ENCODE results near the gene SNAPC5. TPM values are rescaled to one million over a fixed set of nuclear protein-coding genes. Genes with fewer than 3 reads are reported as not detected.

Gene SNAPC5
- total and polyA plus RNA-seq, 10 of the 15 experiments (the other 5 are each of a cell fraction or from before 2014, with no cell fraction given): 14.4 to 53.5 (median 36.9) TPM

- H3K4me3 ChIP-seq: no peak overlapping the region
- H3K36me3 ChIP-seq (ENCODE audit: control insufficient read depth in 2 of 2, insufficient read depth in 2 of 2, low read length in 1 of 2): peaks cover under 1 to 6% of the 10 kb centered on the region in 2 experiments
- no TSS peak for BruUV-seq (replicated peaks)
- H3K4me2 ChIP-seq (ENCODE audit: control insufficient read depth, insufficient read depth): no peak overlapping the region
- FAIRE-seq (peak; percentile 7), ATAC-seq (peak; percentile 60), DNase-seq (ENCODE audit: low read depth, low spot score) (no peak)
- H4K20me1 ChIP-seq (ENCODE audit: control insufficient read depth, insufficient read depth): no peaks in the 10 kb centered on the region
- SMC1A ChIA-PET (ENCODE audit: uncharacterized antibody, unreplicated experiment): interaction anchor here (1.3 to 1.6 kb wide), 2 partner anchors 15 to 17 kb away, joined by 4 read pairs; no protein-coding TSS in a partner anchor
- H3K4me1 ChIP-seq (ENCODE audit: control insufficient read depth, insufficient read depth, low read length): no peaks in the 10 kb centered on the region
- H2AFZ ChIP-seq (ENCODE audit: control insufficient read depth, low read depth, low read length): no peak overlapping the region
- H3K27me3 ChIP-seq (replicated peaks in 1 of 2; ENCODE audit: control insufficient read depth in 2 of 2, insufficient read depth in 2 of 2, low read length in 1 of 2): no peaks in the 10 kb centered on the region
- POLR2A ChIA-PET: no interaction called here
- in situ Hi-C loops (cut with MboI) (no loop called here), intact Hi-C loops (cut with micrococcal nuclease; ENCODE audit: unreplicated experiment) (no loop called here)
- CTCF ChIA-PET: interaction anchor here (1.9 kb wide), 1 partner anchor 26 kb away, joined by 4 read pairs; no protein-coding TSS in a partner anchor
- H3K27ac ChIP-seq (ENCODE audit: control insufficient read depth, insufficient read depth): no peak overlapping the region
- RAD21 ChIA-PET (ENCODE audit: unreplicated experiment): no interaction called here
- no peaks in the 10 kb centered on the region for H3K79me2 ChIP-seq (ENCODE audit: control insufficient read depth, insufficient read depth, low read length)
- no peak overlapping the region for H3K9ac ChIP-seq (ENCODE audit: control insufficient read depth, insufficient read depth, low read length)
- 50% methylated on average over 4 of the region's 4 CpGs for WGBS (ENCODE audit: insufficient coverage, insufficient replicate concordance, low lambda C conversion rate, missing lambda C conversion rate)
- H3K9me3 ChIP-seq (replicated peaks; ENCODE audit: control insufficient read depth, insufficient read depth, low read length): no peaks in the 10 kb centered on the region
- TF ChIP-seq DPF2 (IDR thresholded peaks at IDR 0.05): no peak
- peak; percentile 14; the same call in 1 of the 2 replicates for TF ChIP-seq RUNX3 (IDR thresholded peaks at IDR 0.05; ENCODE audit: low read length)
- TF ChIP-seq, protein P1, sequence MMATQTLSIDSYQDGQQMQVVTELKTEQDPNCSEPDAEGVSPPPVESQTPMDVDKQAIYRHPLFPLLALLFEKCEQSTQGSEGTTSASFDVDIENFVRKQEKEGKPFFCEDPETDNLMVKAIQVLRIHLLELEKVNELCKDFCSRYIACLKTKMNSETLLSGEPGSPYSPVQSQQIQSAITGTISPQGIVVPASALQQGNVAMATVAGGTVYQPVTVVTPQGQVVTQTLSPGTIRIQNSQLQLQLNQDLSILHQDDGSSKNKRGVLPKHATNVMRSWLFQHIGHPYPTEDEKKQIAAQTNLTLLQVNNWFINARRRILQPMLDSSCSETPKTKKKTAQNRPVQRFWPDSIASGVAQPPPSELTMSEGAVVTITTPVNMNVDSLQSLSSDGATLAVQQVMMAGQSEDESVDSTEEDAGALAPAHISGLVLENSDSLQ (IDR thresholded peaks at IDR 0.05): peak; percentile 52; the same call in 1 of the 2 replicates
- TF ChIP-seq LARP7 (IDR thresholded peaks at IDR 0.05): no peak
- no peak for TF ChIP-seq RBBP5 (conservative IDR thresholded peaks at IDR 0.05)
- peak; percentile 27 to 53; a peak in 2 of 4 replicates for TF ChIP-seq IKZF2 (IDR thresholded peaks at IDR 0.05)
These were observed 27.3 kb upstream of the SNAPC5 start for GRCh38 chr15:66524838-66525237.

DNA sequence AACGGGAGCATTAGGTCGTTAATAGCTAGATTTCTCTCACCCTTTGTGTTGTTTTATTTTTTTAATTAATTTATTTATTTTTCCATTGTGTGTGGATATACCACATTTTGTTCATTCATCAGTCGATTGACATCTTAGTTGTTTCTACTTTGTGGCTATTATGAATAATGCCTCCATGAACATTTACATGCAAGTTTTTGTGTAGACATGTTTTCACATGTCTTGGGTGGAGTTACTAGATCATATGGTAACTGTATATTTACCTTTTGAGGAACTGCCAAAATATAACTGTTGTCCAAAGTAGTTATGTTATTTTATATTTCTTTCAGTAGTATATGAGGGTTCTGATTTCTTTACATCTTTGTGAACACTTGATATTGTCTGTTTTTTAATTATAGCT, 26.4 kb upstream of the SNAPC5 start:
- no peak overlapping the region for H2AFZ ChIP-seq (ENCODE audit: control insufficient read depth, low read depth, low read length)
- no TSS peak for BruUV-seq (replicated peaks)
- in situ Hi-C loops (cut with MboI) (no loop called here), intact Hi-C loops (cut with micrococcal nuclease; ENCODE audit: unreplicated experiment) (no loop called here)
- peaks cover 1 to 2% of the 10 kb centered on the region in 2 experiments; a peak in 3 of 4 replicates for H3K36me3 ChIP-seq (ENCODE audit: control insufficient read depth in 2 of 2, insufficient read depth in 2 of 2, low read length in 1 of 2)
- no peak overlapping the region for H3K9ac ChIP-seq (ENCODE audit: control insufficient read depth, insufficient read depth, low read length)
- POLR2A ChIA-PET: no interaction called here
- ATAC-seq (no peak), DNase-seq (ENCODE audit: low read depth, low spot score) (no peak), FAIRE-seq (no peak)
- H3K4me1 ChIP-seq (ENCODE audit: control insufficient read depth, insufficient read depth, low read length): no peaks in the 10 kb centered on the region
- TF ChIP-seq MEF2B (IDR thresholded peaks at IDR 0.05; ENCODE audit: partially characterized antibody, poor library complexity, severe bottlenecking) (no peak), ELK1 (IDR thresholded peaks at IDR 0.05; ENCODE audit: low read depth, low read length) (no peak), MTA2 (IDR thresholded peaks at IDR 0.05; ENCODE audit: low read depth) (no peak), RAD51 (IDR thresholded peaks at IDR 0.05) (no peak), TBL1XR1 (IDR thresholded peaks at IDR 0.05; ENCODE audit: low read depth, low read length) (no peak), MEF2A (IDR thresholded peaks at IDR 0.05; ENCODE audit: insufficient read depth, low read depth, low read length) (no peak), ATF3 (IDR thresholded peaks at IDR 0.05; ENCODE audit: borderline replicate concordance, extremely low read depth, low read depth, low read length) (no peak)
- H3K27ac ChIP-seq (ENCODE audit: control insufficient read depth, insufficient read depth): no peak overlapping the region
- no peaks in the 10 kb centered on the region for H3K27me3 ChIP-seq (replicated peaks in 1 of 2; ENCODE audit: control insufficient read depth in 2 of 2, insufficient read depth in 2 of 2, low read length in 1 of 2)
- 85% methylated on average over 3 of the region's 3 CpGs for WGBS (ENCODE audit: insufficient coverage, insufficient replicate concordance, low lambda C conversion rate, missing lambda C conversion rate)
- RAD21 ChIA-PET (ENCODE audit: unreplicated experiment): interaction anchor here (0.7 kb wide), 2 partner anchors 16 to 445 kb away, joined by 3 read pairs; no protein-coding TSS in a partner anchor
- no peaks in the 10 kb centered on the region for H4K20me1 ChIP-seq (ENCODE audit: control insufficient read depth, insufficient read depth)
- CTCF ChIA-PET: interaction anchor here (1.9 kb wide), 1 partner anchor 25 kb away, joined by 4 read pairs; no protein-coding TSS in a partner anchor
- no peak overlapping the region for H3K4me2 ChIP-seq (ENCODE audit: control insufficient read depth, insufficient read depth)
- no peak overlapping the region for H3K4me3 ChIP-seq
- no peaks in the 10 kb centered on the region for H3K79me2 ChIP-seq (ENCODE audit: control insufficient read depth, insufficient read depth, low read length)
- H3K9me3 ChIP-seq (replicated peaks; ENCODE audit: control insufficient read depth, insufficient read depth, low read length): no peaks in the 10 kb centered on the region
- SMC1A ChIA-PET (ENCODE audit: uncharacterized antibody, unreplicated experiment): interaction anchor here (0.5 to 1.6 kb wide), 5 partner anchors 14 to 206 kb away, joined by 3 to 4 read pairs (median 3); no protein-coding TSS in a partner anchor

Measured in GM12878 (cell line).